ENCODE measurements around the gene PRICKLE1. TPM values are rescaled to one million over a fixed set of nuclear protein-coding genes. Genes with fewer than 3 reads are reported as not detected.

PRICKLE1 gene
- total and polyA plus RNA-seq, 2 donors (not counting 1 experiment from before 2014, with no cell fraction given): 6.3 to 21.6 TPM

GRCh38 chr12:42459336-42459847 lies 130.2 kb downstream of the PRICKLE1 start:
- Mint-ChIP-seq H3K27me3 (no peaks in the 10 kb centered on the region), H3K9me3 (ENCODE audit: insufficient read depth) (no peaks in the 10 kb centered on the region), H3K4me3 (no peak overlapping the region), H3K4me1 (peaks cover 23% of the 10 kb centered on the region), H3K27ac (peak overlapping the region; percentile 63)
- Histone ChIP-seq H3K27me3 (replicated peaks in 1 of 4; ENCODE audit: control extremely low read depth in 1 of 4, control insufficient read depth in 3 of 4, insufficient read depth in 4 of 4, low read length in 3 of 4) (no peaks in the 10 kb centered on the region), H3K27ac (ENCODE audit: low read length in 2 of 2) (no peak overlapping the region), H4K20me1 (ENCODE audit: control insufficient read depth, insufficient read depth, low read length, poor library complexity, severe bottlenecking) (no peaks in the 10 kb centered on the region), H3K4me2 (replicated peaks; ENCODE audit: low read depth, low read length, poor library complexity, severe bottlenecking) (no peak overlapping the region), H2AFZ (ENCODE audit: insufficient read depth, low read depth, low read length, poor library complexity, severe bottlenecking) (no peak overlapping the region), H3K4me1 (ENCODE audit: control insufficient read depth in 2 of 2, insufficient read depth in 2 of 2, low read length in 2 of 2) (peaks cover 9 to 22% of the 10 kb centered on the region in 2 donors), H3K79me2 (ENCODE audit: control insufficient read depth, insufficient read depth, low read length) (peaks cover 35% of the 10 kb centered on the region), H3K9me3 (ENCODE audit: control extremely low read depth in 1 of 3, control insufficient read depth in 2 of 3, insufficient read depth in 1 of 3, low read length in 2 of 3) (no peaks in the 10 kb centered on the region), H3K36me3 (replicated peaks in 1 of 2; ENCODE audit: control extremely low read depth in 1 of 2, control insufficient read depth in 1 of 2, extremely low read depth in 1 of 2, insufficient read depth in 2 of 2, low read length in 1 of 2) (peaks cover 16 to 58% of the 10 kb centered on the region in 2 experiments), H3K4me3 (ENCODE audit: control extremely low read depth in 1 of 5, extremely low read depth in 1 of 5, insufficient read depth in 1 of 5, low read depth in 2 of 5, low read length in 4 of 5) (no peak overlapping the region), H3K9ac (ENCODE audit: low read length) (no peak overlapping the region)
- intact Hi-C loops (cut with micrococcal nuclease): no loop called here
- POLR2A ChIA-PET: interaction anchor here (0.7 to 1.0 kb wide), 2 partner anchors 9 to 13 kb away, joined by 3 read pairs; no protein-coding TSS in a partner anchor
- CTCF ChIA-PET: no interaction called here
- TF ChIP-seq EZH2 (IDR thresholded peaks at IDR 0.05; ENCODE audit: borderline replicate concordance, insufficient read depth, low read depth, low read length, poor library complexity, severe bottlenecking) (no peak), CTCF (IDR thresholded peaks at IDR 0.05) (no peak)
- WGBS (ENCODE audit: insufficient coverage): 97% methylated on average over 9 of the region's 12 CpGs
- ATAC-seq (ENCODE audit: low read depth): no peak
- DNase-seq: no peak

- no peaks in the 10 kb centered on the region for H3K9me3 Mint-ChIP-seq (ENCODE audit: insufficient read depth)
- ChIA-PET CTCF (no interaction called here), POLR2A (no interaction called here)
- Histone ChIP-seq H4K20me1 (ENCODE audit: control insufficient read depth, insufficient read depth, low read length, poor library complexity, severe bottlenecking) (no peaks in the 10 kb centered on the region), H3K9me3 (ENCODE audit: control extremely low read depth in 1 of 3, control insufficient read depth in 2 of 3, insufficient read depth in 1 of 3, low read length in 2 of 3) (no peaks in the 10 kb centered on the region), H3K36me3 (replicated peaks in 1 of 2; ENCODE audit: control extremely low read depth in 1 of 2, control insufficient read depth in 1 of 2, extremely low read depth in 1 of 2, insufficient read depth in 2 of 2, low read length in 1 of 2) (peaks cover 16 to 50% of the 10 kb centered on the region in 2 experiments), H3K79me2 (ENCODE audit: control insufficient read depth, insufficient read depth, low read length) (peaks cover 26% of the 10 kb centered on the region), H3K27me3 (replicated peaks in 1 of 4; ENCODE audit: control extremely low read depth in 1 of 4, control insufficient read depth in 3 of 4, insufficient read depth in 4 of 4, low read length in 3 of 4) (no peaks in the 10 kb centered on the region), H3K4me1 (ENCODE audit: control insufficient read depth in 2 of 2, insufficient read depth in 2 of 2, low read length in 2 of 2) (peaks cover 18 to 30% of the 10 kb centered on the region in 2 donors), H3K27ac (ENCODE audit: low read length in 2 of 2) (peak overlapping the region in 1 of 2 donors; percentile 25), H3K9ac (ENCODE audit: low read length) (no peak overlapping the region), H3K4me2 (replicated peaks; ENCODE audit: low read depth, low read length, poor library complexity, severe bottlenecking) (no peak overlapping the region), H2AFZ (ENCODE audit: insufficient read depth, low read depth, low read length, poor library complexity, severe bottlenecking) (no peak overlapping the region), H3K4me3 (ENCODE audit: control extremely low read depth in 1 of 5, extremely low read depth in 1 of 5, insufficient read depth in 1 of 5, low read depth in 2 of 5, low read length in 4 of 5) (no peak overlapping the region)
- H3K27me3 Mint-ChIP-seq: no peaks in the 10 kb centered on the region
- DNase-seq: no peak
- intact Hi-C loops (cut with micrococcal nuclease): no loop called here
- no peak for TF ChIP-seq CTCF (IDR thresholded peaks at IDR 0.05)
- TF ChIP-seq EZH2 (IDR thresholded peaks at IDR 0.05; ENCODE audit: borderline replicate concordance, insufficient read depth, low read depth, low read length, poor library complexity, severe bottlenecking): no peak
- peaks cover 28% of the 10 kb centered on the region for H3K4me1 Mint-ChIP-seq
- peak overlapping the region; percentile 46 for H3K27ac Mint-ChIP-seq
- no peak for ATAC-seq (ENCODE audit: low read depth)
- WGBS (ENCODE audit: insufficient coverage): no CpG with 5 or more reads among the region's 2 CpGs
- H3K4me3 Mint-ChIP-seq: no peak overlapping the region
Measured at GRCh38 chr12:42458575-42458974, 131.0 kb downstream of the PRICKLE1 start.
